GM18505 (cell line): Measurements from ENCODE around the gene GALNT17.

Source experiments
- ATAC-seq: cut with Tn5 transposase; IDR thresholded peaks from one replicate; pipeline ENCODE4 v1.9.1; 2021; ENCODE audit not compliant: unreplicated experiment
- POLR2A ChIP-seq: IDR thresholded peaks from 4 replicates; pipeline ENCODE4 v1.6.1; 2011; ENCODE audit warnings: borderline replicate concordance; ENCODE audit not compliant: insufficient read depth, insufficient read length; ENCODE audit errors: extremely low read depth

Gene GALNT17

GRCh38 chr7:71286336-71286735 lies 154.4 kb downstream of the GALNT17 start:
- ATAC-seq: no peak
- no peak for TF ChIP-seq POLR2A

- no peak for TF ChIP-seq POLR2A
- no peak for ATAC-seq
Measured at GRCh38 chr7:71286924-71287323, 155.0 kb downstream of the GALNT17 start.

DNA sequence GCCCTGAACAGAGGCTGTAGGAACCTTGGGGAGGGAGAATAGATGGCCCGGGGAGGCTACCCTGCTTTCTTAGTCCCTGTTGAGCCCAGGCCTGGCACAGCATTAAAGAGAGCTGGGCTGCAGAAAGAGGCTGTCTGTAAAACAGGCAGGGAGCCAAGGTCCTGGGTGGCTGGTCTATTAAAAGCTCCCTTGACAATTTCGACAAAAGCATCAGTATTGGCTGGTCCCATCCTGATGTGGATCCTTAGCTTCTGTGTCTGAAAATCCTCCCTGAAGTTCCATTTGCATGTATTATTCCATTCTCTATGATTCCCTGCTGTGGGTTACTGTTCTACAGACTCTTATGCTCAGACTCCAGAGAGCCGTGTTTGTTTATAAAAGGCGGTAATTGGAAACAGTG lies 158.5 kb downstream of the GALNT17 start:
- TF ChIP-seq POLR2A: no peak
- ATAC-seq: no peak

DNA sequence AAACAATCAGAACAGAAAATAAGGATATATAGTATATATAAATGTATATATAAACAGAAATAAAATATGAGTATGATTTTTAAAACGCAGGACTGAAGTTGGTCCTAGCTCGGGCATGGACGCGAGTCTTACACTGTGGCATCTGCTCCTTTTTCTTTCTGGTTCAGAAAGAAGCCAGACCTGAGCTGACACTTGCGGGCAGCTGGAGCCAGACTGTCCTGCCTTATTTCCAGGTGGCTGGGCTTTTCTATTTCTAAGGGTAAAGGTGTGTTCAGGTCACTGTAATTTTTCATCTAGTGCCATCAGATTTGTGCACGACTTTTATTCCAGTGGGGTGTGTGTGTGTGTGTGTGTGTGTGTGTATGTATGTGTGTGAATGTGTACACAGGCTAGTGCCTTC lies 166.4 kb downstream of the GALNT17 start:
- no peak for ATAC-seq

DNA sequence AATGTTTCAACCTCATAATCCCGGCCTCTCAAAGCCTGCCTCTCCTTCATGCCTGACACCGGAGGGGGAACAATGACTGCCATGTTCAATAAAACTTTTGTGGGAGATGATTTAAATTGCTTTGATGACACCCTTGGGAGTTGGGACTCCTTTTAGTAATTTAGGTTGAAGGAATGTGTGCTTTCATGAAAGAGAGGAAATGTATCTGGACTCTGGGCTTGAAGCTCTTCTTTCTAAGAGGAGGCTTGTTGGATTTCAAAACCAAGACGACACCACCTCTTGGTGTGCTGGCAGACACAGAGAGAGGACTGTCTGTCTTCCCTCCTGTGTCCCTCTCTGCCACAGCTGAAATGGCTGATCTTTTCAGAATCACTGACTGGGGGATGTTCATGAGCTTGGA lies 168.1 kb downstream of the GALNT17 start:
- no peak for ATAC-seq

More for the DNA sequence above, 166.4 kb downstream of the GALNT17 start:
- TF ChIP-seq POLR2A: no peak

DNA sequence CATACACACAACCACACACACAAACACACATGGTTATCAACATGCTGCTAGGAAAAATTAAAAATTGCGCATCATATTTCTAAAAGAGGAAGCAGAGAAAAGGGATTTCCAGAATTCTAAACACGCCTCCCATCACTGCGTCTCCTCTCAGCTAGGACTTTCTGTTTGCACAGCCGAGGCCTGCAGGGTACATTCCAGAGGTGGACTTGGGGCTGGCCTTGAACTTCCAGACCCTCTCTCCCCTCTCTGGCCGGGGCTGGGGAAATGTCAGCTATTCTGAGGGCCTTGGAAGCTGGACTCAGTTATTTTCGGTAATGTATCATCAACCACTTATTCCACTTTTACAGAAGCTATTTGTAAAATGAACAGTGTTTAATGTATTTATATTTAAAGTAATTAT lies 168.7 kb downstream of the GALNT17 start:
- no peak for TF ChIP-seq POLR2A
- no peak for ATAC-seq

More for the DNA sequence above, 168.1 kb downstream of the GALNT17 start:
- TF ChIP-seq POLR2A: no peak

DNA sequence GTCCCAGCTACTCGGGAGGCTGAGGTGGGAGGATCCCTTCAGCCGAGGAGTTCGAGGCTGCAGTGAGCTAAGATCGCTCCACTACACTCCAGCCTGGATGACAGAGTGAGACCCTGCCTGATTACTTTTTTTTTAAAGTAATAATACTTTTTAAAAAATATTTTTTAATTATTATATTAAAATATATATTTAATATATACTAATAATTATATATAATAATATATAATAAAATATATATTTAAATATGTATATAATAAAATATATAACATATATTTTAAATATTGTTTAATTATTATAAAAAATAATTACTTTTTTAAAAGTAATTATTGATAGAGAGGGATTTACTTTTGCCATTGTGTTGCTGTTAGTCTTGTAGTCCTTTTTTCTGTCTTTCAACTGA lies 169.2 kb downstream of the GALNT17 start:
- ATAC-seq: no peak
- no peak for TF ChIP-seq POLR2A

- ATAC-seq: no peak
- TF ChIP-seq POLR2A: no peak
Measured at GRCh38 chr7:71303566-71303965, 171.6 kb downstream of the GALNT17 start.

DNA sequence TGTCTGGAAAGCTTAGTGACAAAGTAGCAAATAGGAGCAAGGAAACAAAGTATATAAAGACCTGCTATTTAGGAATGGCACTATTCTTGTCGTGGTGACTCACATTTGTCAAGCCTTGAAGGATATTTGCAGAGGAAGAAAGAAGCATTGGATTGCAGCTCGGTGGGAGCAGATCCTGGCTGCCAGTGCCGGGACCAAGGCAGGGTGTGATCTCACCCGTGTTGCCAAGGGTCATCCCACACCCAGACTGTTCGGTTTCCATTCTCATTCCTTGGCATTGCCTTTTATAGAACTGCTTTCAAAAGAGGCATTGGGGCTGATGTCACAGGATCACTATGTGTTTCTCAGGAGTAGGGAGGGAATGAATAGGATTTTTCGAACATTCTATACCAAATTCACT lies 176.2 kb downstream of the GALNT17 start:
- ATAC-seq: no peak
- TF ChIP-seq POLR2A: no peak

- TF ChIP-seq POLR2A: no peak
- ATAC-seq: no peak
Measured at GRCh38 chr7:71311576-71311975, 179.6 kb downstream of the GALNT17 start.

GRCh38 chr7:71312755-71313490 lies 181.0 kb downstream of the GALNT17 start:
- no peak for ATAC-seq
- no peak for TF ChIP-seq POLR2A

GRCh38 chr7:71313553-71313952 lies 181.6 kb downstream of the GALNT17 start:
- ATAC-seq: no peak

GRCh38 chr7:71320916-71321315 lies 189.0 kb downstream of the GALNT17 start:
- ATAC-seq: no peak
- TF ChIP-seq POLR2A: no peak

More at GRCh38 chr7:71313553-71313952, 181.6 kb downstream of the GALNT17 start:
- no peak for TF ChIP-seq POLR2A

GRCh38 chr7:71322201-71322600 lies 190.3 kb downstream of the GALNT17 start:
- no peak for ATAC-seq
- no peak for TF ChIP-seq POLR2A
